GM12878 (cell line): Measurements from ENCODE around the gene ZMYND15.

Experiments
- CHD2 ChIP-seq: IDR thresholded peaks from 2 replicates; pipeline ENCODE4 v1.6.1; 2011; ENCODE audit warnings: low read depth, low read length, improper control_type of control experiment, borderline replicate concordance
- ESRRA ChIP-seq: IDR thresholded peaks from 2 replicates; pipeline ENCODE4 v1.6.1; 2012; ENCODE audit warnings: mild to moderate bottlenecking, low read length, improper control_type of control experiment
- HDAC6 ChIP-seq: fragments of 200-600 bp; sonication (generic); IDR thresholded peaks from one replicate; pipeline ENCODE4 v1.8.0; 2017; ENCODE audit warnings: antibody characterized with exemption; ENCODE audit not compliant: unreplicated experiment
- TCF3 ChIP-seq: IDR thresholded peaks from 2 replicates; pipeline ENCODE4 v1.6.1; 2012; ENCODE audit warnings: low read depth, mild to moderate bottlenecking, low read length, borderline replicate concordance; ENCODE audit not compliant: insufficient read depth
- TF ChIP-seq, protein P1 (sequence below): IDR thresholded peaks from 2 replicates; pipeline ENCODE4 v1.6.1; 2012; ENCODE audit warnings: mild to moderate bottlenecking, low read depth, low read length
- TF ChIP-seq, protein P2 (sequence below), 3 experiments: IDR thresholded peaks in 2 of 3; conservative IDR thresholded peaks in 1 of 3; 2 replicates each; pipeline ENCODE4 v1.5.1; 2011; ENCODE audit warnings: low read depth in 3 of 3, low read length in 3 of 3, mild to moderate bottlenecking in 3 of 3, control low read depth in 2 of 3, moderate library complexity in 2 of 3, inconsistent platforms in 1 of 3, mixed read lengths in 1 of 3; ENCODE audit not compliant: control insufficient read depth in 2 of 3, insufficient read depth in 1 of 3; ENCODE audit errors: extremely low read depth in 1 of 3

DNA sequence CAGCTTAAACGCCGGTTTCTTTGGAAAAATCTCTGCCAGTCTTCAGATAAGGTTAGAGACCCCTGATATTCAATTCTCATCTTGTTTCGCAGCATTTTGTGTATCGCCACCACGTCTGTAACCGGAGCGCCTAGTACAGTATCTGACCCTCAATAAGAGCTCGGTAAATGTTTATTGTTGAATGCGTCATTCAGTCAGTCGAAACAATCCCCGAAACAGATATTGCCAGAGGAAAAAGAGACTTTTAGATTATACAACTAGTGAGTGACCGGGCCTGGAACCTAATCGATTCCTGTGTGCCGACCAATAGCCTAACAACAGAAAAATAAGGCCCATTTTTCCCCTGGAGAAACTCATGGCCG lies 36.3 kb upstream of the ZMYND15 start:
- TF ChIP-seq, protein P1, sequence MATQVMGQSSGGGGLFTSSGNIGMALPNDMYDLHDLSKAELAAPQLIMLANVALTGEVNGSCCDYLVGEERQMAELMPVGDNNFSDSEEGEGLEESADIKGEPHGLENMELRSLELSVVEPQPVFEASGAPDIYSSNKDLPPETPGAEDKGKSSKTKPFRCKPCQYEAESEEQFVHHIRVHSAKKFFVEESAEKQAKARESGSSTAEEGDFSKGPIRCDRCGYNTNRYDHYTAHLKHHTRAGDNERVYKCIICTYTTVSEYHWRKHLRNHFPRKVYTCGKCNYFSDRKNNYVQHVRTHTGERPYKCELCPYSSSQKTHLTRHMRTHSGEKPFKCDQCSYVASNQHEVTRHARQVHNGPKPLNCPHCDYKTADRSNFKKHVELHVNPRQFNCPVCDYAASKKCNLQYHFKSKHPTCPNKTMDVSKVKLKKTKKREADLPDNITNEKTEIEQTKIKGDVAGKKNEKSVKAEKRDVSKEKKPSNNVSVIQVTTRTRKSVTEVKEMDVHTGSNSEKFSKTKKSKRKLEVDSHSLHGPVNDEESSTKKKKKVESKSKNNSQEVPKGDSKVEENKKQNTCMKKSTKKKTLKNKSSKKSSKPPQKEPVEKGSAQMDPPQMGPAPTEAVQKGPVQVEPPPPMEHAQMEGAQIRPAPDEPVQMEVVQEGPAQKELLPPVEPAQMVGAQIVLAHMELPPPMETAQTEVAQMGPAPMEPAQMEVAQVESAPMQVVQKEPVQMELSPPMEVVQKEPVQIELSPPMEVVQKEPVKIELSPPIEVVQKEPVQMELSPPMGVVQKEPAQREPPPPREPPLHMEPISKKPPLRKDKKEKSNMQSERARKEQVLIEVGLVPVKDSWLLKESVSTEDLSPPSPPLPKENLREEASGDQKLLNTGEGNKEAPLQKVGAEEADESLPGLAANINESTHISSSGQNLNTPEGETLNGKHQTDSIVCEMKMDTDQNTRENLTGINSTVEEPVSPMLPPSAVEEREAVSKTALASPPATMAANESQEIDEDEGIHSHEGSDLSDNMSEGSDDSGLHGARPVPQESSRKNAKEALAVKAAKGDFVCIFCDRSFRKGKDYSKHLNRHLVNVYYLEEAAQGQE, result no peak
- TF ChIP-seq HDAC6 (no peak), TCF3 (no peak), CHD2 (no peak), ESRRA (no peak)
- TF ChIP-seq, protein P2, sequence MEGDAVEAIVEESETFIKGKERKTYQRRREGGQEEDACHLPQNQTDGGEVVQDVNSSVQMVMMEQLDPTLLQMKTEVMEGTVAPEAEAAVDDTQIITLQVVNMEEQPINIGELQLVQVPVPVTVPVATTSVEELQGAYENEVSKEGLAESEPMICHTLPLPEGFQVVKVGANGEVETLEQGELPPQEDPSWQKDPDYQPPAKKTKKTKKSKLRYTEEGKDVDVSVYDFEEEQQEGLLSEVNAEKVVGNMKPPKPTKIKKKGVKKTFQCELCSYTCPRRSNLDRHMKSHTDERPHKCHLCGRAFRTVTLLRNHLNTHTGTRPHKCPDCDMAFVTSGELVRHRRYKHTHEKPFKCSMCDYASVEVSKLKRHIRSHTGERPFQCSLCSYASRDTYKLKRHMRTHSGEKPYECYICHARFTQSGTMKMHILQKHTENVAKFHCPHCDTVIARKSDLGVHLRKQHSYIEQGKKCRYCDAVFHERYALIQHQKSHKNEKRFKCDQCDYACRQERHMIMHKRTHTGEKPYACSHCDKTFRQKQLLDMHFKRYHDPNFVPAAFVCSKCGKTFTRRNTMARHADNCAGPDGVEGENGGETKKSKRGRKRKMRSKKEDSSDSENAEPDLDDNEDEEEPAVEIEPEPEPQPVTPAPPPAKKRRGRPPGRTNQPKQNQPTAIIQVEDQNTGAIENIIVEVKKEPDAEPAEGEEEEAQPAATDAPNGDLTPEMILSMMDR (IDR thresholded peaks at IDR 0.05 in 2 of 3, conservative IDR thresholded peaks at IDR 0.05 in 1 of 3; ENCODE audit: control insufficient read depth in 2 of 3, extremely low read depth in 1 of 3, insufficient read depth in 1 of 3, low read depth in 3 of 3, low read length in 3 of 3), result no peak
